Hepatocyte (in vitro differentiated cells): Measurements from ENCODE around the gene PHACTR3. TPM values are rescaled to one million over a fixed set of nuclear protein-coding genes. Genes with fewer than 3 reads are reported as not detected.

Experiments
- DNase-seq: peaks from one replicate; pipeline ENCODE4 v3.0.0-alpha.2; 2016; ENCODE audit warnings: low spot score
- H2AFZ ChIP-seq: fragments of 200-600 bp; sonication (generic); 2 replicates; pipeline ENCODE4 v1.6.0; 2016; ENCODE audit warnings: antibody characterized with exemption, mild to moderate bottlenecking
- H3K27ac ChIP-seq: fragments of 200-600 bp; sonication (generic); 2 replicates; pipeline ENCODE4 v1.5.1; 2016; ENCODE audit warnings: mild to moderate bottlenecking
- H3K27me3 ChIP-seq: fragments of 200-600 bp; sonication (generic); 2 replicates; pipeline ENCODE4 v1.6.1; 2016
- H3K36me3 ChIP-seq: fragments of 200-600 bp; sonication (generic); replicated peaks from 2 replicates; pipeline ENCODE4 v1.5.1; 2016; ENCODE audit warnings: low read depth; ENCODE audit not compliant: insufficient read depth
- H3K4me1 ChIP-seq: fragments of 200-600 bp; sonication (generic); 2 replicates; pipeline ENCODE4 v1.5.1; 2016; ENCODE audit warnings: mild to moderate bottlenecking, moderate library complexity; ENCODE audit not compliant: insufficient read depth
- H3K4me2 ChIP-seq: fragments of 200-600 bp; sonication (generic); 2 replicates; pipeline ENCODE4 v1.6.0; 2016
- H3K4me3 ChIP-seq: fragments of 200-600 bp; sonication (generic); 2 replicates; pipeline ENCODE4 v1.5.1; 2016; ENCODE audit warnings: mild to moderate bottlenecking
- H3K79me2 ChIP-seq: fragments of 200-600 bp; sonication (generic); 2 replicates; pipeline ENCODE4 v1.6.0; 2017; ENCODE audit warnings: mild to moderate bottlenecking
- H3K9me2 ChIP-seq: fragments of 200-600 bp; sonication (generic); replicated peaks from 2 replicates; pipeline ENCODE4 v1.6.0; 2017; ENCODE audit warnings: mild to moderate bottlenecking; ENCODE audit not compliant: insufficient read depth
- H3K9me3 ChIP-seq: fragments of 200-600 bp; sonication (generic); 2 replicates; pipeline ENCODE4 v1.5.1; 2016; ENCODE audit warnings: low read depth, mild to moderate bottlenecking
- H4K20me1 ChIP-seq: fragments of 200-600 bp; sonication (generic); 2 replicates; pipeline ENCODE4 v1.6.0; 2016; ENCODE audit warnings: mild to moderate bottlenecking; ENCODE audit not compliant: insufficient read depth, poor library complexity, severe bottlenecking
- EZH2 ChIP-seq: fragments of 200-600 bp; sonication (generic); IDR thresholded peaks from 2 replicates; pipeline ENCODE4 v1.6.1; 2016; ENCODE audit warnings: antibody characterized with exemption, mild to moderate bottlenecking, borderline replicate concordance
- EZH2phosphoT487 ChIP-seq: fragments of 200-600 bp; sonication (generic); IDR thresholded peaks from one replicate; pipeline ENCODE4 v1.6.1; 2018; ENCODE audit warnings: antibody characterized with exemption, mild to moderate bottlenecking, low read depth, moderate library complexity; ENCODE audit not compliant: unreplicated experiment, severe bottlenecking
- WGBS: methylation state at CpG from one replicate; pipeline ENCODE4 v1.1.6; 2016; ENCODE audit warnings: low lambda C conversion rate; ENCODE audit errors: missing lambda C conversion rate; 5-methylcytosine and 5-hydroxymethylcytosine counted together
- polyA plus RNA-seq: library from polyadenylated mRNA; unstranded; fragments of >200 nt; fragmentation: Nextera tagmentation; extraction: Ambion mirVana; gene quantifications from 2 replicates; pipeline ENCODE4 v1.2.1, GENCODE V29; 2016
- total RNA-seq: library from RNA; depleted of rRNA; stranded (reverse); fragments of >200 nt; gene quantifications from 2 replicates; pipeline ENCODE4 v1.2.3, GENCODE V29; 2014
- TF ChIP-seq, protein P1 (sequence below): fragments of 200-600 bp; sonication (generic); IDR thresholded peaks from 2 replicates; pipeline ENCODE4 v1.5.1; 2016; ENCODE audit warnings: antibody characterized with exemption, mild to moderate bottlenecking; ENCODE audit not compliant: poor library complexity

The PHACTR3 gene
- total and polyA plus RNA-seq, 2 experiments from 2014 or later: 5.2 to 7.5 TPM

DNA sequence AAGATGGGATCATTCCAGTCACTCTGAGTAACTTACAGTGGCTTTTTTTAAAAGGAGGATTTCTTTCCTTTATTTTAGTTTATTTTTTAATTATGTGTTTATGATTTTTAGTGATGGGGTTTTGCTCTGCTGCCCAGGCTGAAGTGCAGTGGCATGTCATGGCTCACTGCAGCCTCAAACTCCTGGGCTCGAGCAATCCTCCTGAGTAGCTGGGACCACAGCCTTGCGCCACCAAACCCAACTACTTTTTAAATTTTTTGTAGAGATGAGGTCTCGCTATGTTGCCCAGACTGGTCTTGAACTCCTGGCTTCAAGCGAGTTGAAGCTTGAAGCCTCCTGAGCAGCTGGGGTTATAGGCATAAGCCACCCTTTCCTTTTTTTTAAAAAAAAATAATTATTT lies 31.8 kb upstream of the PHACTR3 start:
- H3K27me3 ChIP-seq: peaks cover 65% of the 10 kb centered on the region
- WGBS: 96% methylated on average over 4 of the region's 4 CpGs
- no peak overlapping the region for H3K27ac ChIP-seq

DNA sequence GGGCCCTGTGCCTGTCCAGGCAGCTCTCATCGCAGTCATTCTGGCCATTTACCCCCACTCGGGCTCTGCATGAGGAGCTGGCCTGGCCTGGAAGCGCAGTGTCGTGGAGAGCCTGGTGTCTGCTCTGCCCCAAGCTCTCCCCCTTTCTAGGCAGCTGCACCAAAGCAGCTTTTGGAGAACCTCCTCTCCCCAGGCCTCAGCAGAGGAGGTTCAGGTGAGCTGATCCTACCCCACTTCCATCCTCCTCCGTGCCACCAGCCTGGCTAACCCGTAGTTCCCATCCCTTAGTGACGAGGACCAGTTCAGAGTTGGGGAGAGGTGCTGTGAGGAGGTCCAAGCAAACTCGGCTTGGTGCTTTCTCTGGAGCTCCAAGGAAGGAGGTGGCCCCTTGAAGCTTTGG lies 30.5 kb upstream of the PHACTR3 start:
- no peaks in the 10 kb centered on the region for H3K79me2 ChIP-seq
- H2AFZ ChIP-seq: no peak overlapping the region
- H4K20me1 ChIP-seq: no peaks in the 10 kb centered on the region
- 93% methylated on average over 8 of the region's 8 CpGs for WGBS
- H3K4me1 ChIP-seq: no peaks in the 10 kb centered on the region
- no peak overlapping the region for H3K4me2 ChIP-seq
- H3K27me3 ChIP-seq: peaks cover 78% of the 10 kb centered on the region
- TF ChIP-seq EZH2 (no peak), EZH2phosphoT487 (no peak)
- TF ChIP-seq, protein P1, sequence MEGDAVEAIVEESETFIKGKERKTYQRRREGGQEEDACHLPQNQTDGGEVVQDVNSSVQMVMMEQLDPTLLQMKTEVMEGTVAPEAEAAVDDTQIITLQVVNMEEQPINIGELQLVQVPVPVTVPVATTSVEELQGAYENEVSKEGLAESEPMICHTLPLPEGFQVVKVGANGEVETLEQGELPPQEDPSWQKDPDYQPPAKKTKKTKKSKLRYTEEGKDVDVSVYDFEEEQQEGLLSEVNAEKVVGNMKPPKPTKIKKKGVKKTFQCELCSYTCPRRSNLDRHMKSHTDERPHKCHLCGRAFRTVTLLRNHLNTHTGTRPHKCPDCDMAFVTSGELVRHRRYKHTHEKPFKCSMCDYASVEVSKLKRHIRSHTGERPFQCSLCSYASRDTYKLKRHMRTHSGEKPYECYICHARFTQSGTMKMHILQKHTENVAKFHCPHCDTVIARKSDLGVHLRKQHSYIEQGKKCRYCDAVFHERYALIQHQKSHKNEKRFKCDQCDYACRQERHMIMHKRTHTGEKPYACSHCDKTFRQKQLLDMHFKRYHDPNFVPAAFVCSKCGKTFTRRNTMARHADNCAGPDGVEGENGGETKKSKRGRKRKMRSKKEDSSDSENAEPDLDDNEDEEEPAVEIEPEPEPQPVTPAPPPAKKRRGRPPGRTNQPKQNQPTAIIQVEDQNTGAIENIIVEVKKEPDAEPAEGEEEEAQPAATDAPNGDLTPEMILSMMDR: no peak
- H3K9me3 ChIP-seq: no peaks in the 10 kb centered on the region
- H3K27ac ChIP-seq: no peak overlapping the region
- H3K36me3 ChIP-seq: no peaks in the 10 kb centered on the region
- H3K4me3 ChIP-seq: no peak overlapping the region
- no peak for DNase-seq
- no peaks in the 10 kb centered on the region for H3K9me2 ChIP-seq

More for the DNA sequence above, 31.8 kb upstream of the PHACTR3 start:
- Histone ChIP-seq H3K4me2 (no peak overlapping the region), H3K79me2 (no peaks in the 10 kb centered on the region), H4K20me1 (no peaks in the 10 kb centered on the region), H3K9me2 (no peaks in the 10 kb centered on the region), H2AFZ (no peak overlapping the region), H3K4me1 (no peaks in the 10 kb centered on the region), H3K9me3 (no peaks in the 10 kb centered on the region), H3K36me3 (no peaks in the 10 kb centered on the region), H3K4me3 (no peak overlapping the region)
- DNase-seq: no peak
- TF ChIP-seq, protein P1: no peak
- TF ChIP-seq EZH2 (no peak), EZH2phosphoT487 (no peak)

DNA sequence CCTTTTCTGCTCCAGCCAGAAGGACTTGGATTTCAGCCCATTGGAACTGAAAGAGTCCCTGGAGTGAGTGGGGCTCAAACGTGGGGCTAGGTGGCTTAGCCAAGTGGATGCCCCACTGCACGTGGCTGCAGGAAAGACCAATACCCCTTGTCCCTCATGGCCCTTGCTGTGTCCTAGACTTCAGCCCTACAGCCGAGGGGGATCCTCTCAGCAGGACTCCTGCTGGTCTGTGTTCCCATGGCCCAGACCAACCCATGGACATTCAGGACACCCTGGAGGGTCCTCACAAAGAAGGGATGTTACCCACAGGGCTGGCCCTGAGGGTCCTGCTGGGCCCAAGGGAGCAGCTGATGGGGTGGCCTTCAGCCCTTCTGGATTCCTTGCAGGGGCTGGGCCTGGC lies 30.0 kb upstream of the PHACTR3 start:
- Histone ChIP-seq H3K4me1 (no peaks in the 10 kb centered on the region), H3K4me2 (no peak overlapping the region), H3K9me2 (no peaks in the 10 kb centered on the region), H3K9me3 (no peaks in the 10 kb centered on the region), H3K79me2 (no peaks in the 10 kb centered on the region), H3K27me3 (peaks cover 79% of the 10 kb centered on the region), H3K27ac (no peak overlapping the region), H4K20me1 (no peaks in the 10 kb centered on the region), H2AFZ (no peak overlapping the region), H3K36me3 (no peaks in the 10 kb centered on the region), H3K4me3 (no peak overlapping the region)
- TF ChIP-seq, protein P1: no peak
- TF ChIP-seq EZH2 (no peak), EZH2phosphoT487 (no peak)
- WGBS: 64% methylated on average over 3 of the region's 3 CpGs
- DNase-seq: no peak

DNA sequence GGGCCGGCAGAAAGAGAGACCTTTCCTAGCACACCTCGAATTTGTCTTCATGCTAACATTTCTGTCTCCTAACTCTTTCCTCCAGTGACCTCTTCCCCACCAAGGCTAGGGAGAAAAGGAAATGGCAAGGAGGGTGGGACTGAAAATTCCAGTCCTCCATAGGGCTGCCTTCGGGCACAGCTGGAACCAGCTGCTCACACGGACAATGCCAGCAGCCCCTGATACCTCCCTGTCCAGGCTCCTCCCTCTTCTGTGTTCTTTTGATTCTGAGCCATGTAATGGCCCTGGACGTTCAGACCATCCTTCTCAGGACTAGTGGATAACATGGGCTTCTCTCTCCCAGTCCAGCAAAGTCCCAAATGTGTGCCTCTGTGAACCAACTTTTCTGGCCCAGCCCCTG lies 29.1 kb upstream of the PHACTR3 start:
- no peak for DNase-seq
- Histone ChIP-seq H3K4me2 (no peak overlapping the region), H3K36me3 (no peaks in the 10 kb centered on the region), H3K4me3 (no peak overlapping the region), H4K20me1 (no peaks in the 10 kb centered on the region), H3K9me2 (no peaks in the 10 kb centered on the region), H3K27ac (no peak overlapping the region), H3K9me3 (no peaks in the 10 kb centered on the region), H3K79me2 (no peaks in the 10 kb centered on the region), H3K4me1 (no peaks in the 10 kb centered on the region), H2AFZ (no peak overlapping the region), H3K27me3 (peaks cover 75% of the 10 kb centered on the region)
- WGBS: 75% methylated on average over 5 of the region's 5 CpGs
- TF ChIP-seq, protein P1: no peak
- no peak for TF ChIP-seq EZH2phosphoT487
- TF ChIP-seq EZH2: no peak
